ENCODE measurements around the gene TM4SF18.

Gene TM4SF18

GRCh38 chr3:149284034-149284433 is 49.4 kb downstream of the TM4SF18 start:
- no peak for DNase-seq (ENCODE audit: low read depth, low spot score)

DNA sequence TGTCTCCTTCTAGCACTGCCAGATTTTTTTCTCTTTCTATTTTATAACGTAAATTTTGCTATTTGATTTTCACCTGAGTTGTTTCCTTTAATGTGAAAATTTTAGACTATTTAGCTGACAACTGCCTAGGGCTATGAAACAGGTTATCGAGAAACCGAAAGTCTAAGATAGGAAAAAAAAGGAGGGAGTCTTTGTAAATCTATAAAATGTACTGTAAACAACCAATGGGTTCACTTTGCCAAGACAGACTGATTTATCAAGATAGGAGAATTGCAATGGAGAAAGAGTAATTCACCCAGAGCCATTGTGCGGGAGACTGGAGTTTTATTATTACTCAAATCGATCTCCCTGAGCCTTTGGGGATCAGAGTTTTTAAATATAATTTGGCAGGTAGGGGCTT is 50.0 kb downstream of the TM4SF18 start:
- DNase-seq (ENCODE audit: low read depth, low spot score), result no peak

GRCh38 chr3:149282836-149283235 is 50.6 kb downstream of the TM4SF18 start:
- DNase-seq (ENCODE audit: low read depth, low spot score), result no peak

- no peak for DNase-seq (ENCODE audit: low read depth, low spot score)
Observed at GRCh38 chr3:149282322-149282721, 51.1 kb downstream of the TM4SF18 start.

DNA sequence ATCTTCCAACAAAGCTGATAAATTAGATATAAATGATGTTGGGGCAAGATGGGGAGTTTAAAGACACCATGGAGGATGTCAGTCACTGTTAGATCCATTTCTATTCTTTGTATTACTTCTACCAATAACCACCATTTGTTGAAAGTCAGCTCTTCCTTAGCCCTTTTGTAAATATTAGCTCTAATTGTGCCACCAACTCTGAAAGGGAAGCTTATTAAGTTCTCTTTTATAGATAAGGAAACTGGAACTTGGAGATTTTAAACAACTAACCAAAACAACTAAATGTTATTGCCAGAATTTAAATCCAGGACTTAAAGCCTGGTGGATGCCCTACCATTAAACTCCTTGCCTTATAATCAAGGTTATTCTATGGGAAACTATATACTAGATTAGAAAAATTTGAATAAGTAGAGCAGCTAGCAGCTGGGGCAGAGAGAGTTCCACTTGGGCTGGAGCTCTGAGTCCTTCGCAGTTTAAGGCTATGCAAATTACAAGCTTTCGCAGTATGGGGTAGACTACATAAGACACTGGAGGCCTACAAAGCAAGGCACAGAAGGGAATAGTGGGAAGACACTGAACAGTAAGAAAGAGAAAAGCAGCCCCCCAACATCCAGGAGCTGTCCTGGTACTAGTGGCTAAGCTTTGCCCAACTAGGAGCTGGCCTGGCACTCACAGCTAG is 52.6 kb downstream of the TM4SF18 start:
- DNase-seq (ENCODE audit: low read depth, low spot score), result no peak

DNA sequence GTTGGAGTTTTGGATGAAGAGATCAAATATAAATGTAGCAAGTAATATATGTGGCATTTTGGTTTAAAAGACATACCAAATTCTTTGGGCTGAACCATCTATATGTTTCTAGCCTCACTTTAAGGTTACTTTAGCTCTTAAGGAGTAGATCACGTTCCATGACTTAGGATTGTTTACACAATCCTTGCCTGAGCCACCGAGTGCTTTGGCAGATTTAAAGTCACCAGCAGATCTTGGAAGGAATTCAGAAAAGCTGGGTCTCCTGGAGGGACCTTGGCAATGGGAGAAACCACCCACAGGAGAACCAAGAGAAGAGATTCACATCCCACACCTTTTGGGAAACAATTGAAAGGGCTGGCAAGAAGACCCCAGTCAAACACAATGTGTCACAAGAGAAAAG is 54.5 kb downstream of the TM4SF18 start:
- no peak for DNase-seq (ENCODE audit: low read depth, low spot score)

DNA sequence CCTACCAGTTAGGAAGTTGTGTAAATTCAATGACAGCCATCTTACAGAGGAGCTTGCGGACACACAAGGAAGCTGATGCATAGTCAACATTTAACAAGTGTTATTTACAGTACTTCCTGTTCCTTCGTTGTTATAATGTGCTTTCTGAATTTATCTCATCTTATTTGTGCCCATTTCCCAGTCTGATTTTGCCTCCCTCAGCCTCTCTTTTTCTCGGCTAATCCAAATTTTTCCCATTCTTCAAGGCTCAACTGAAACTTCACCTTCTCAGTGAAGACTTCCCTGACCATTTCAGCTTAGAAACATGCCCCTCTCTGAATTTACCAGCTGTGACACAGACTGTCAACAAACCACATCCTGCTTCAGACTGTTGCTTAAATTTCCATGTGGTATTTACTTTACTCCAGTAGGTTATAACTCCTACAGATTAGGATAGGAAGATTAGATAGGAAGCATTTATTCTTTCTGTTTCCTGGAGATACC is 56.1 kb downstream of the TM4SF18 start:
- no peak for DNase-seq (ENCODE audit: low read depth, low spot score)

DNA sequence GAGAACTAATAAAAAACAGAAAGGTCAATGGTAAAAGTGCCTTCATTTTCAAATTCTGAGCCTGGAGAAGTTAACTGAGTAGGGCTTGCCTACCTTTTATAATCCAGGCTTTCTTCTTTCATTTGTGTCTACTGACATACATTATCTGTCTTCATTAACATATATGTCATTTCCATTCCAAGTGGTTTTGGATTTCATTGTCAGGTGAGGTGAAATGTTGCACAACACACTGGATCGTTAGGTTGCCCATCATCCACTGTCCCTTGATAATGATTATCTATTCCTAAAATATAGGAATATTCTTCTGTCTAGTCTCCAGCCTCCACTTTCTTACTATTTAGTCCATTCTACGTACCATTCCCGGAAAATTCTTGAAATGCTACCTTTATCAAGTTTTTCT is 56.8 kb downstream of the TM4SF18 start:
- no peak for DNase-seq (ENCODE audit: low read depth, low spot score)

DNA sequence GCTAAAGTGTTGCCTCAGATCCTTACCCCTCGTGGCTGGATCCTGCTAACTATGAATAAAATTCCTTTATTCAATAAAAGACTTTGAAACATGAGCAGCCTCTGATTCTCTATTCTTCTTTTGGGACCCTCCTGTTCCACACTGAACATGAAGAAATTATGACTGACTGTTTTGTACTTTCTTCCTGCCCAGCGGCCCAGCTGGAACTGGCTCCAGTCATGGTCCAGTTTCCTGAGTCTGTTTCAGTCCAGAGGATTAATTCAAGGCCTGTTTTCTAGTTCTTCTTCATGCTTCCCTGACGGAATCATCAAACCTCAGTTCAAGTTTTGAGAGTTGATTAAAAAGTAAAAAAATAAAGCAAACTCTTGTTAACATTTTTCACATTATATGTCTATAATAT is 59.2 kb downstream of the TM4SF18 start:
- no peak for DNase-seq (ENCODE audit: low read depth, low spot score)

DNA sequence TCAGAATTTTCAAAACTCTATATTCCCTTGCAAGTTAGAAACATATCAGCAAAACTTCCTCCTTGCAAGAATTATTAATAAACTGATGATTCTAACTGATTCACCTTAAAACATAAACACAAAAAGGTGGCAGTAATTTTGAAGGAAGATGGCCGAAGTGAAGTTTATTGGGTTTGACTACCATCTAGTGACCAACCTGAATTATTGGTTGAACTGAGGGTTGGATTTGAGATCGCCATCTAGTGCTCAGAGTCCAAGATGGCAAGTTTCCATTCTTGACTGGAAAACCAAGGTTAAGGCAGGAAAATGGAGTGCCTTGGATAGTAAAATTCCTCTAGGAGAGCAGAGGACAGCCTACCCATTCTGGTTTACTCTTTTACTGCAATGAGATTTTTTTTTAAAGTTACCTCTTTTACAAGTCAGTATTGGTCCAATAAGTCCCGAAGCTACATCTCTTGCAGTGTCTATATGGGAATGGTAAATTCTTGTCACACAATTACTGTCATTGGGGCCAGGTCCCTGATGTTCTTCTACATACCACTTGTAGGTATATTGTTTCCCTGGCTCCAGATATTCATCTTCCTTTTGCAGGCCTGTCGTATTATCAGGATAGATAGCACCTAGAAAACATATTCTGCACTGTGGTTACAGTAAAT is 60.2 kb downstream of the TM4SF18 start:
- DNase-seq (ENCODE audit: low read depth, low spot score), result peak; percentile 80

GRCh38 chr3:149271669-149272068 is 61.8 kb downstream of the TM4SF18 start:
- no peak for DNase-seq (ENCODE audit: low read depth, low spot score)

GRCh38 chr3:149270180-149270579 is 63.3 kb downstream of the TM4SF18 start:
- DNase-seq (ENCODE audit: low read depth, low spot score), result no peak

DNA sequence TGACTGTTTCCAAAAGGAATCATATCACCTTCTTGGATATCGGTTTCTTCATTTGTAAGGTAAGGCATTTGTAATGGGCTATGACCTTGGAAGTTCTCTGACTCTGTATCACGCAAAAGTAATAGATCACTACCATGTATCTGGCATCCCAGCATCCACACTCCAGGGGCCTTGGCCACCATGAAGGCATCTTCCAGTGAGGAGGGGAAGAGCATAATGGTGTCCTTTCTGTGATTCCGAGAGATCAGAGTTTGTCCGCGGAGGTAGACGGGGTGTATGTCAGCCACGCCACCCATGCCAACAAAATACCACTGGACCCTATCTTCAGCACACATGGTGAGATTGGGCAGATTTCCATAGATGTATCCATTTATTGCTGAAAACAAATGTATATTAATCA is 63.7 kb downstream of the TM4SF18 start:
- DNase-seq (ENCODE audit: low read depth, low spot score), result no peak
